ENCODE results near the gene MRPS26. TPM values are rescaled to one million over a fixed set of nuclear protein-coding genes. Genes with fewer than 3 reads are reported as not detected.

MRPS26 gene
- total RNA-seq, 1 experiment from 2014 or later = 84.3 TPM

GRCh38 chr20:2998728-2999127 is 47.1 kb upstream of the MRPS26 start:
- no TSS peak for BruUV-seq (replicated peaks)
- Histone ChIP-seq H2AFZ (ENCODE audit: low read depth, low read length, poor library complexity, severe bottlenecking) (no peak overlapping the region), H3K4me3 (replicated peaks in 1 of 2; ENCODE audit: low read depth in 1 of 2, low read length in 2 of 2) (no peak overlapping the region), H3K9ac (ENCODE audit: low read length) (no peak overlapping the region), H3K4me2 (ENCODE audit: low read length) (no peak overlapping the region), H3K79me2 (ENCODE audit: insufficient read depth, low read length) (no peaks in the 10 kb centered on the region), H3K36me3 (ENCODE audit: control insufficient read depth in 1 of 2, insufficient read depth in 2 of 2, low read length in 2 of 2) (peaks cover 0 to 8% of the 10 kb centered on the region in 2 experiments; a peak in 2 of 4 replicates), H4K20me1 (ENCODE audit: insufficient read depth) (no peaks in the 10 kb centered on the region), H3K9me3 (ENCODE audit: control insufficient read depth in 1 of 2, insufficient read depth in 1 of 2, low read depth in 1 of 2, low read length in 2 of 2) (no peaks in the 10 kb centered on the region), H3K27ac (ENCODE audit: low read depth, low read length) (no peak overlapping the region), H3K9me2 (ENCODE audit: insufficient read depth) (no peaks in the 10 kb centered on the region), H3K4me1 (ENCODE audit: control insufficient read depth in 1 of 2, insufficient read depth in 2 of 2, low read length in 2 of 2) (no peaks in the 10 kb centered on the region), H3K27me3 (ENCODE audit: insufficient read depth, low read length) (no peaks in the 10 kb centered on the region)
- no peak for TF ChIP-seq CEBPB (IDR thresholded peaks at IDR 0.05; ENCODE audit: low read depth)
- no peak for TF ChIP-seq CTCF (IDR thresholded peaks at IDR 0.05 in 2 of 3, conservative IDR thresholded peaks at IDR 0.05 in 1 of 3; ENCODE audit: borderline replicate concordance in 1 of 3, insufficient read depth in 1 of 3, low read depth in 2 of 3, low read length in 2 of 3)
- TF ChIP-seq SRF (IDR thresholded peaks at IDR 0.05; ENCODE audit: low read depth) = no peak
- no peak for TF ChIP-seq ZBTB33 (IDR thresholded peaks at IDR 0.05; ENCODE audit: extremely low read depth, insufficient replicate concordance, low read length)
- no peak for TF ChIP-seq SIN3A (IDR thresholded peaks at IDR 0.05; ENCODE audit: low read depth)
- no peak for TF ChIP-seq CBX3 (IDR thresholded peaks at IDR 0.05; ENCODE audit: low read depth)
- no peak for TF ChIP-seq JUND (IDR thresholded peaks at IDR 0.05)
- ATAC-seq = no peak
- ChIA-PET CTCF (interaction anchor here (0.6 kb wide), 1 partner anchor 130 kb away, joined by 3 read pairs; no protein-coding TSS in a partner anchor), RAD21 (ENCODE audit: low non-redundant PET in 1 of 2, low total read pairs in 2 of 2, uncharacterized antibody in 2 of 2, unreplicated experiment in 2 of 2) (no interaction called here), POLR2A (no interaction called here)
- DNase-seq (ENCODE audit: low read depth, low spot score) = no peak
- intact Hi-C loops (cut with micrococcal nuclease) = no loop called here

Measured in HCT116 (cell line).